Kidney tubule cell (primary cell): Measurements from ENCODE around the gene ST6GAL1.
"Not testable (repeated sequence)": the region's sequence is repeated elsewhere in the genome, so short reads cannot be mapped to it uniquely, and the experiment has no call there.

Experiments used
- DNase-seq: peaks from one replicate; pipeline ENCODE4 v3.0.0-alpha.2; 2018; ENCODE audit warnings: low spot score

ST6GAL1 gene

GRCh38 chr3:186967686-186968085 lies 37.4 kb downstream of the ST6GAL1 start:
- DNase-seq, result no peak

GRCh38 chr3:186969607-186970006 lies 39.3 kb downstream of the ST6GAL1 start:
- no peak for DNase-seq

- DNase-seq, result not testable (repeated sequence)
Measured at GRCh38 chr3:186971106-186971505, 40.8 kb downstream of the ST6GAL1 start.

GRCh38 chr3:186971578-186971977 lies 41.3 kb downstream of the ST6GAL1 start:
- DNase-seq, result no peak

GRCh38 chr3:186973702-186974101 lies 43.4 kb downstream of the ST6GAL1 start:
- no peak for DNase-seq

- DNase-seq, result no peak
Measured at GRCh38 chr3:186974824-186975313, 44.5 kb downstream of the ST6GAL1 start.

- DNase-seq, result no peak
Measured at GRCh38 chr3:186975726-186976125, 45.4 kb downstream of the ST6GAL1 start.

- DNase-seq, result peak; percentile 52
Measured at GRCh38 chr3:186976837-186977750, 46.8 kb downstream of the ST6GAL1 start.

- no peak for DNase-seq
Measured at GRCh38 chr3:186978712-186979111, 48.4 kb downstream of the ST6GAL1 start.

GRCh38 chr3:186979852-186980251 lies 49.5 kb downstream of the ST6GAL1 start:
- peak; percentile 67 for DNase-seq

- DNase-seq, result no peak
Measured at GRCh38 chr3:186980989-186981388, 50.7 kb downstream of the ST6GAL1 start.

GRCh38 chr3:186983659-186984058 lies 53.3 kb downstream of the ST6GAL1 start:
- DNase-seq, result no peak

GRCh38 chr3:186984064-186984463 lies 53.7 kb downstream of the ST6GAL1 start:
- DNase-seq, result no peak

GRCh38 chr3:186985661-186986364 lies 55.5 kb downstream of the ST6GAL1 start:
- no peak for DNase-seq

GRCh38 chr3:186986406-186986805 lies 56.1 kb downstream of the ST6GAL1 start:
- no peak for DNase-seq

GRCh38 chr3:186986816-186987215 lies 56.5 kb downstream of the ST6GAL1 start:
- no peak for DNase-seq

GRCh38 chr3:186988806-186989205 lies 58.5 kb downstream of the ST6GAL1 start:
- DNase-seq, result no peak

- DNase-seq, result no peak
Measured at GRCh38 chr3:186989429-186989828, 59.1 kb downstream of the ST6GAL1 start.

GRCh38 chr3:186990277-186990676 lies 60.0 kb downstream of the ST6GAL1 start:
- peak; percentile 84 for DNase-seq

- DNase-seq, result peak; percentile 93
Measured at GRCh38 chr3:186990878-186991308, 60.6 kb downstream of the ST6GAL1 start.

- peak; percentile 65 for DNase-seq
Measured at GRCh38 chr3:186991470-186991869, 61.1 kb downstream of the ST6GAL1 start.

- DNase-seq, result not testable (repeated sequence)
Measured at GRCh38 chr3:186992096-186992495, 61.8 kb downstream of the ST6GAL1 start.

- DNase-seq, result no peak
Measured at GRCh38 chr3:186993210-186993782, 63.0 kb downstream of the ST6GAL1 start.
